22Rv1 (cell line): ENCODE measurements around the gene CHID1.
A peak's percentile ranks its signal among the peaks of the same experiment; 100 is the strongest.

Source experiments
- H3K27ac ChIP-seq: fragments of 450-650 bp; 2 replicates; pipeline ENCODE4 v1.5.1; 2017
- ZFX ChIP-seq: fragments of 450-650 bp; IDR thresholded peaks from 2 replicates; pipeline ENCODE4 v1.6.1; 2017; ENCODE audit warnings: antibody characterized with exemption, borderline replicate concordance
- TF ChIP-seq, protein P1 (sequence below): fragments of 450-650 bp; IDR thresholded peaks from 2 replicates; pipeline ENCODE4 v1.5.1; 2017; ENCODE audit warnings: mild to moderate bottlenecking

The CHID1 gene

DNA sequence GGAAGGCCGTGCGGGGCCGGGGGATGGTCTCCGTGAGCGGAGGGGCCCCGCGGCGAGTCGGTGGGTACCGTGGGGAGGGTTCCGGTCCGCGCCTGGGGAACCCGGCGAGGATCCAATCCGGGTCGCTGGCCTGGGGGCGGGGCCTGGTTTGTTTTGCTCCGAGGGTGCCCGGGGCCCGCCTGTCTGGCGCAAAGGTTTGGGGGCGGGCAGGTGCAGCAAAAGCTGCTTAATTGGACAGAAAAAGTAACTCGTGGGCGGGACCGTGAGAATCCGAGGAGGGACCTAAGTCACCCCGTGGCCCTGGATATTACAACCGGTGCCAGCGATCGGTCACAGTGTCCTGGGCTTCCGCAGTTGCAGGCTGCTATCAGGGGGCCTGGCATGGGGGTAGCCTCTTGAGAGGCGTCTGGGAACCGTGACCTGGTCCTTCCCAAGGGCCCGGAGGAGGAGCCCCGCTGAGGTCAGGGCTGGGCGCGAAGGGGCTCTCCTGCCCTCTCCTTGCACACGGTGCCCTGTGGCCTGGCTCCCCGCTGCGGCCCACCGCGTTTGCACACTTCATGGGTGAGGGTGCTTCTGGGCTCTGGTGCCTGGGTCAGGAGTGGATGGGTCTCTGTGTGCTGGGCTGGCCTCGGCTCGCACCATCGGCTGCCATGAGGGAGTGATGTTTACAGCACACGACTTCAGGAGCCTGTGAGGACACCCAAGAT is 90.5 kb downstream of the CHID1 start:
- H3K27ac ChIP-seq = peak overlapping the region; percentile 96
- TF ChIP-seq, protein P1, sequence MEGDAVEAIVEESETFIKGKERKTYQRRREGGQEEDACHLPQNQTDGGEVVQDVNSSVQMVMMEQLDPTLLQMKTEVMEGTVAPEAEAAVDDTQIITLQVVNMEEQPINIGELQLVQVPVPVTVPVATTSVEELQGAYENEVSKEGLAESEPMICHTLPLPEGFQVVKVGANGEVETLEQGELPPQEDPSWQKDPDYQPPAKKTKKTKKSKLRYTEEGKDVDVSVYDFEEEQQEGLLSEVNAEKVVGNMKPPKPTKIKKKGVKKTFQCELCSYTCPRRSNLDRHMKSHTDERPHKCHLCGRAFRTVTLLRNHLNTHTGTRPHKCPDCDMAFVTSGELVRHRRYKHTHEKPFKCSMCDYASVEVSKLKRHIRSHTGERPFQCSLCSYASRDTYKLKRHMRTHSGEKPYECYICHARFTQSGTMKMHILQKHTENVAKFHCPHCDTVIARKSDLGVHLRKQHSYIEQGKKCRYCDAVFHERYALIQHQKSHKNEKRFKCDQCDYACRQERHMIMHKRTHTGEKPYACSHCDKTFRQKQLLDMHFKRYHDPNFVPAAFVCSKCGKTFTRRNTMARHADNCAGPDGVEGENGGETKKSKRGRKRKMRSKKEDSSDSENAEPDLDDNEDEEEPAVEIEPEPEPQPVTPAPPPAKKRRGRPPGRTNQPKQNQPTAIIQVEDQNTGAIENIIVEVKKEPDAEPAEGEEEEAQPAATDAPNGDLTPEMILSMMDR = no peak
- TF ChIP-seq ZFX = no peak

DNA sequence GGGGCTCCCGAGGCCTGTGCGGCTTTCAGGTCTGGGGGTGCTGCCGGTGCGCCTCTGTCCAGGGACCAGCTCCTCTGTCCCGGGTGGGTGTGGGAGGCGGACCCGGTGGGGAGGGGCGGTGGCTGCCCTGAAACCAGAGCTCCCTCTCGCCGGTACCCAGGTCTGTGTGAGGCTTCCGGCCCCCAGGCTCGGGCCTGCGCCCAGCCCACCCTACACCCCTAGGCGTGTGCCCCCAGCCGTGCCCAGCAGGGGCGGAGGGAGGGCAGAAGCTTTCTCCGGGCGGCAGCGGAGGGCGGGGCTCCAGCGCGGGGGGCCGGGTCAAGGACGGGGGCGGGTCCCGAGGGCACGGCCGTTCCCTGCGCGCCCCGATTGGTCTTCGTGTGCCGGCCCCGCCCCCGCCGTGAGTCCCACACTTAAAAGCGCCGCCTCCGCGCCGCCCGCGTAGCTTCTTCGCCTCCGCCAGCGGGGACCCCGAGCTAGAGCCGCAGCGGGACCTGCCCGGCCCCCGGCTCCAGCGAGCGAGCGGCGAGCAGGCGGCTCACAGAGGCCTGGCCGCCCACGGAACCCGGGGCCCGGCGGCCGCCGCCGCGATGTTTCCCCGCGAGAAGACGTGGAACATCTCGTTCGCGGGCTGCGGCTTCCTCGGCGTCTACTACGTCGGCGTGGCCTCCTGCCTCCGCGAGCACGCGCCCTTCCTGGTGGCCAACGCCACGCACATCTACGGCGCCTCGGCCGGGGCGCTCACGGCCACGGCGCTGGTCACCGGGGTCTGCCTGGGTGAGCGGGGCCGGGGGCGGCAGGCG is 91.3 kb downstream of the CHID1 start:
- H3K27ac ChIP-seq = peak overlapping the region; percentile 96

DNA sequence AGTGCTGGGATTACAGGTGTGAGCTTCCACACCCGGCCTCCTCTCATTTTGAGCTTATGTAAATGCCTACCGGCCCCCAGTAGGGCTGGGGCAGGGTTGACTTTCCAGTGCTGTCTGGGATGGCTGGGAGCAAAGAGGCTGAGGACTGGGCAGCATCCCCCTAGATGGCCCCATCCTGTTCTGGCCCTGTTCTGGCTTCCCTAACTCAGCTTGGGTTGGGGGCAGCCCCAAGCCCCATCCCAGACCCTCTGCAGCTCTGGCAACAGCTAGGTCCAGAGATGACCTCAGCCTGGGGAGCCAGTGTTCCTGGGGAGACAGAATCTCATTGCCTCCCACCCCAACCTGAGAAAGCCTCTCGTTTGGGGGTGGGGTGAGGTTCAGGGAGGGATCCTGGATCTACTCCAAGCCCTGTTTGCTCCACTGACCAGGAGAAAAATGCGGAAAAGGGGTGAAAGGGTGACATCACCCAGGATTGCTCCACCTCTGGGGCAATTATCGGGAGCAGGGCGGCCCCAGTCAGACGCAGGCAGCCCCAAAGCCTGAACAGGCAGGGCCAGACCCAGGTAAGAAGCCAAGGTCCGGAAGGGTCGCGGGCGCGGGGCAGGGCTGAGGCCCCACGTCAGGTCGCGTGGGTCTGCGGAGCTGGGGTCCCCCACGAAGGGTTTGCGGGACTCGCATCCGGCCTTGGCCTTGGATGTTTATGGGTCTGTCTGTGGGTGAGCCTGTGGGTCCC is 92.0 kb downstream of the CHID1 start, which contains the start of gene PNPLA2:
Gene PNPLA2 (plus strand): TSS at position 519 of the 733 bp plus-strand sequence. CDS start 805 bp downstream, outside the sequence.
- peak within 1 kb of the TSS; percentile 96 for H3K27ac ChIP-seq
- no peak for TF ChIP-seq ZFX
- TF ChIP-seq, protein P1 = no peak

More for the DNA sequence above, 91.3 kb downstream of the CHID1 start:
- no peak for TF ChIP-seq ZFX
- TF ChIP-seq, protein P1 = no peak
